Endothelial cell of hepatic sinusoid (primary cell): ENCODE results near the gene PYM1.
"Not testable (repeated sequence)": the region's sequence is repeated elsewhere in the genome, so short reads cannot be mapped to it uniquely, and the experiment has no call there.

ENCODE experiments used
- in situ Hi-C: cut with HindIII; loops from 2 replicates; pipeline ENCODE4 v1.10.0; 2017; ENCODE audit warnings: low sequenced_read_pairs

The PYM1 gene

GRCh38 chr12:55922126-55922525 lies 5.6 kb downstream of the PYM1 start:
- in situ Hi-C loops = no loop called here

GRCh38 chr12:55919032-55919431 lies 8.7 kb downstream of the PYM1 start:
- in situ Hi-C loops = not testable (repeated sequence)

GRCh38 chr12:55915482-55915859 lies 12.2 kb downstream of the PYM1 start:
- in situ Hi-C loops = no loop called here

GRCh38 chr12:55912908-55913307 lies 14.8 kb downstream of the PYM1 start:
- in situ Hi-C loops = no loop called here

GRCh38 chr12:55909513-55909884 lies 18.2 kb downstream of the PYM1 start:
- in situ Hi-C loops = no loop called here

GRCh38 chr12:55908726-55909512 lies 18.8 kb downstream of the PYM1 start:
- in situ Hi-C loops = no loop called here

GRCh38 chr12:55906056-55906455 lies 21.6 kb downstream of the PYM1 start:
- in situ Hi-C loops = no loop called here

- in situ Hi-C loops = no loop called here
Measured at GRCh38 chr12:55901881-55902490, 25.7 kb downstream of the PYM1 start.

GRCh38 chr12:55899082-55899481 lies 28.6 kb downstream of the PYM1 start:
- in situ Hi-C loops = no loop called here

- in situ Hi-C loops = no loop called here
Measured at GRCh38 chr12:55893723-55894122, 34.0 kb downstream of the PYM1 start.

- in situ Hi-C loops = no loop called here
Measured at GRCh38 chr12:55891310-55891709, 36.4 kb downstream of the PYM1 start.

- in situ Hi-C loops = no loop called here
Measured at GRCh38 chr12:55885113-55885512, 42.6 kb downstream of the PYM1 start.

GRCh38 chr12:55877824-55878223 lies 49.9 kb downstream of the PYM1 start:
- in situ Hi-C loops = no loop called here

GRCh38 chr12:55875704-55876467 lies 51.8 kb downstream of the PYM1 start:
- in situ Hi-C loops = no loop called here

GRCh38 chr12:55874443-55874842 lies 53.3 kb downstream of the PYM1 start:
- in situ Hi-C loops = no loop called here

- in situ Hi-C loops = not testable (repeated sequence)
Measured at GRCh38 chr12:55866454-55867004, 61.2 kb downstream of the PYM1 start.

GRCh38 chr12:55865327-55865726 lies 62.4 kb downstream of the PYM1 start:
- in situ Hi-C loops = no loop called here

- in situ Hi-C loops = not testable (repeated sequence)
Measured at GRCh38 chr12:55862931-55863330, 64.8 kb downstream of the PYM1 start.

- in situ Hi-C loops = no loop called here
Measured at GRCh38 chr12:55862286-55862685, 65.4 kb downstream of the PYM1 start.

GRCh38 chr12:55861871-55862270 lies 65.8 kb downstream of the PYM1 start:
- in situ Hi-C loops = no loop called here

- in situ Hi-C loops = no loop called here
Measured at GRCh38 chr12:55861396-55861795, 66.3 kb downstream of the PYM1 start.

- in situ Hi-C loops = no loop called here
Measured at GRCh38 chr12:55852740-55853139, 75.0 kb downstream of the PYM1 start.
